Loucy (cell line): ENCODE data around the gene MYL10.

Experiments used
- H2AFZ ChIP-seq: fragments of 200-600 bp; sonication (generic); 2 replicates; pipeline ENCODE4 v1.6.0; 2016; ENCODE audit warnings: antibody characterized with exemption, mild to moderate bottlenecking, low read length, moderate library complexity
- H3F3A ChIP-seq: fragments of 200-600 bp; 2 replicates; pipeline ENCODE4 v1.6.0; 2016; ENCODE audit warnings: antibody characterized with exemption, low read depth, mild to moderate bottlenecking
- H3K27me3 ChIP-seq: fragments of 200-600 bp; sonication (generic); 2 replicates; pipeline ENCODE4 v1.6.1; 2014; ENCODE audit warnings: low read length, mild to moderate bottlenecking; ENCODE audit not compliant: insufficient read depth, poor library complexity, severe bottlenecking
- H3K36me3 ChIP-seq: fragments of 200-600 bp; sonication (generic); 2 replicates; pipeline ENCODE4 v1.6.1; 2016; ENCODE audit warnings: low read length; ENCODE audit not compliant: insufficient read depth
- H3K4me1 ChIP-seq: fragments of 200-600 bp; sonication (generic); 2 replicates; pipeline ENCODE4 v1.5.1; 2014; ENCODE audit warnings: low read length, mild to moderate bottlenecking; ENCODE audit not compliant: insufficient read depth, poor library complexity, severe bottlenecking
- H3K4me2 ChIP-seq: fragments of 200-600 bp; sonication (generic); 2 replicates; pipeline ENCODE4 v1.6.0; 2014; ENCODE audit warnings: antibody characterized with exemption, low read length, low read depth, mild to moderate bottlenecking; ENCODE audit not compliant: poor library complexity, severe bottlenecking
- H3K4me3 ChIP-seq: fragments of 200-600 bp; sonication (generic); 2 replicates; pipeline ENCODE4 v1.5.1; 2014; ENCODE audit warnings: low read length, mild to moderate bottlenecking, mixed read lengths; ENCODE audit not compliant: poor library complexity, severe bottlenecking
- H3K79me2 ChIP-seq: fragments of 200-600 bp; sonication (generic); 2 replicates; pipeline ENCODE4 v1.6.1; 2014; ENCODE audit warnings: low read length; ENCODE audit not compliant: insufficient read depth
- H3K9ac ChIP-seq: fragments of 200-600 bp; sonication (generic); 2 replicates; pipeline ENCODE4 v1.6.0; 2014; ENCODE audit warnings: mild to moderate bottlenecking, low read depth, low read length, moderate library complexity; ENCODE audit not compliant: poor library complexity, severe bottlenecking
- H3K9me2 ChIP-seq: fragments of 200-600 bp; sonication (generic); replicated peaks from 2 replicates; pipeline ENCODE4 v1.6.1; 2016; ENCODE audit warnings: low read depth, low read length, mixed read lengths
- H3K9me3 ChIP-seq: fragments of 200-600 bp; sonication (generic); 2 replicates; pipeline ENCODE4 v1.6.1; 2014; ENCODE audit warnings: mild to moderate bottlenecking, antibody characterized with exemption, low read length, low read depth; ENCODE audit not compliant: insufficient read depth
- H4K20me1 ChIP-seq: fragments of 200-600 bp; sonication (generic); 2 replicates; pipeline ENCODE4 v1.6.0; 2014; ENCODE audit warnings: antibody characterized with exemption, low read length, mild to moderate bottlenecking; ENCODE audit not compliant: insufficient read depth, poor library complexity, severe bottlenecking
- EZH2phosphoT487 ChIP-seq: fragments of 200-600 bp; IDR thresholded peaks from 2 replicates; pipeline ENCODE4 v1.6.1; 2018; ENCODE audit warnings: antibody characterized with exemption, mild to moderate bottlenecking, moderate library complexity, borderline replicate concordance
- TF ChIP-seq, protein P1 (sequence below): fragments of 200-600 bp; sonication (generic); conservative IDR thresholded peaks from 2 replicates; pipeline ENCODE4 v1.5.1; 2014; ENCODE audit warnings: mild to moderate bottlenecking, antibody characterized with exemption, low read length

The MYL10 gene

DNA sequence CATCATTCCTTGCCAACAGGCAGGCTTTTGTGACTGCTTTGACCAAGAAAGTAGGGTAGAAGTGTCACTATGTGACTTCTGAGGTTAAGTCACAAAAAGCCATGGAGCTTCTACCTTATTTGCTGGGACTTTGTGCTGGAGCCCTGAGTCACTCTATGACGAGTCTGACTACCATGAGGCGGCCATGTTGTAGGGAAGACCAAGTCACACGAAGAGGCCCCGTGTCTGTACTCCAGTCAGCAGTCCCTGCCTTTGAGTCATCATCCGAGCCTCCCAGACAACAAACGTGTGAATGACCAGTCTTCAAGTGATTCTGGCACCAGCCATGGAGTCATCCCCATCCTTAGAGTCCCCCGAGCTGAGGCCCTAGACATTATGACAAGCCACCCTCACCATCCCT is 3.5 kb upstream of the MYL10 start:
- TF ChIP-seq, protein P1, sequence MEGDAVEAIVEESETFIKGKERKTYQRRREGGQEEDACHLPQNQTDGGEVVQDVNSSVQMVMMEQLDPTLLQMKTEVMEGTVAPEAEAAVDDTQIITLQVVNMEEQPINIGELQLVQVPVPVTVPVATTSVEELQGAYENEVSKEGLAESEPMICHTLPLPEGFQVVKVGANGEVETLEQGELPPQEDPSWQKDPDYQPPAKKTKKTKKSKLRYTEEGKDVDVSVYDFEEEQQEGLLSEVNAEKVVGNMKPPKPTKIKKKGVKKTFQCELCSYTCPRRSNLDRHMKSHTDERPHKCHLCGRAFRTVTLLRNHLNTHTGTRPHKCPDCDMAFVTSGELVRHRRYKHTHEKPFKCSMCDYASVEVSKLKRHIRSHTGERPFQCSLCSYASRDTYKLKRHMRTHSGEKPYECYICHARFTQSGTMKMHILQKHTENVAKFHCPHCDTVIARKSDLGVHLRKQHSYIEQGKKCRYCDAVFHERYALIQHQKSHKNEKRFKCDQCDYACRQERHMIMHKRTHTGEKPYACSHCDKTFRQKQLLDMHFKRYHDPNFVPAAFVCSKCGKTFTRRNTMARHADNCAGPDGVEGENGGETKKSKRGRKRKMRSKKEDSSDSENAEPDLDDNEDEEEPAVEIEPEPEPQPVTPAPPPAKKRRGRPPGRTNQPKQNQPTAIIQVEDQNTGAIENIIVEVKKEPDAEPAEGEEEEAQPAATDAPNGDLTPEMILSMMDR: no peak
- no peak for TF ChIP-seq EZH2phosphoT487
- Histone ChIP-seq H3K9me3 (no peaks in the 10 kb centered on the region), H3K27me3 (no peaks in the 10 kb centered on the region), H3F3A (no peaks in the 10 kb centered on the region), H3K9ac (no peak overlapping the region), H3K79me2 (no peaks in the 10 kb centered on the region), H3K4me1 (peaks cover 9% of the 10 kb centered on the region), H2AFZ (no peak overlapping the region), H3K9me2 (no peaks in the 10 kb centered on the region), H4K20me1 (no peaks in the 10 kb centered on the region), H3K4me3 (no peak overlapping the region), H3K4me2 (no peak overlapping the region), H3K36me3 (no peaks in the 10 kb centered on the region)

DNA sequence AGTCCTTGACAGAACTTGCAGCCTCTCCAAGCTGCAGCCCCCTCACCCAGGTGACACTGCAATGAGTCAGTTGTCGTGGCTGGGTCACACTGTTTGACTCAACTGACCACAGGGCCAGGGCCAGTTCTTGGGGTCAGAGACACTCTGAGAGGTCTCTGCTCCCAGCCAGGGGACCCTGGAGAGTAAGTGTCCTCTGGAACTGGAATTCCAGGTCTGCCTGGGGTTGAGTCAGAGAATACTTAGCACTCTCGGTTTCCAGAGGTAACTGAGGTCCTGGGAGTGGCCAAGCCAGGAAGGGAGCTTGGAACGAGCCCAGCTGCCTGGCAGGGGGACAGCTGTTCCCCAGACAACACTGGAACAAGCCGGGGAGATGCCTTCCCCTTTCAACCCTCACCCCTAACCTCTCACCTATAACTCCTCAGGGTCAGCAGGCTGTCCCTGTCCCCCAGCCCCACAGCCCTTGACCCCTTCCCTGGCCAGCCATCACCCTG is 2.2 kb upstream of the MYL10 start:
- Histone ChIP-seq H3K27me3 (no peaks in the 10 kb centered on the region), H3K4me3 (no peak overlapping the region), H3K9me2 (no peaks in the 10 kb centered on the region), H3K4me1 (peaks cover 9% of the 10 kb centered on the region), H3F3A (no peaks in the 10 kb centered on the region), H3K36me3 (no peaks in the 10 kb centered on the region), H4K20me1 (no peaks in the 10 kb centered on the region), H3K4me2 (no peak overlapping the region), H2AFZ (no peak overlapping the region), H3K9me3 (no peaks in the 10 kb centered on the region), H3K79me2 (no peaks in the 10 kb centered on the region), H3K9ac (no peak overlapping the region)
- TF ChIP-seq, protein P1: no peak
- no peak for TF ChIP-seq EZH2phosphoT487

DNA sequence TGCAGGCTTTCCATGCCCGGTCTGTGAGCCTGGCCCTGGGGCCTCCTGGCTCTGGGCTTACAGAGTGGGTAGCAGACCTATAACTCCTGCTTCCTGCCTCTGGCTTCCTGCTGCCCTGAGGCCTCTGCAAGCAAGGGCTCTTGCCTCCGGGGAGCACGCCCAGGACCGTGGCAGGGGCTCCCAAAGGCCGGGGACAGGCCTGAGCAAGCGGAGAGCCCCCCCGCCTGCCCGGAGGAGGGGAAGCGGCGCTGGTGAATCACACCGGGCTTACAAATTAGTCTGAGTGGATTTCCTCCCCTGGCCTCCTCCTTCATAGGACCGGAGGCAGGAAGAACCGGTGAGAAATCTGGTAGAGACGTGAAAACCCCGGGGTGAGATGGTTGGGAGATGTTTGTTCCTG is 1.5 kb upstream of the MYL10 start:
- Histone ChIP-seq H3K9me2 (no peaks in the 10 kb centered on the region), H4K20me1 (no peaks in the 10 kb centered on the region), H3K4me3 (no peak overlapping the region), H3K4me2 (no peak overlapping the region), H3K9me3 (no peaks in the 10 kb centered on the region), H3K27me3 (no peaks in the 10 kb centered on the region), H2AFZ (no peak overlapping the region), H3F3A (no peaks in the 10 kb centered on the region), H3K4me1 (peaks cover 12% of the 10 kb centered on the region), H3K79me2 (no peaks in the 10 kb centered on the region), H3K9ac (no peak overlapping the region), H3K36me3 (no peaks in the 10 kb centered on the region)
- TF ChIP-seq, protein P1: no peak
